ENCODE results near the gene RPL10A. TPM values are rescaled to one million over a fixed set of nuclear protein-coding genes. Genes with fewer than 3 reads are reported as not detected.

Gene RPL10A
- polyA plus RNA-seq (2012; ENCODE audit: insufficient read depth, insufficient read length, low read depth), result 1,119 TPM

- H3K36me3 ChIP-seq, result peaks cover 49% of the 10 kb centered on the region
- H3K4me1 ChIP-seq, result peaks cover 15% of the 10 kb centered on the region
- H3K4me3 ChIP-seq (ENCODE audit: low read depth, low read length), result peak within 1 kb of the TSS; percentile 99
- no peaks in the 10 kb centered on the region for H3K9me3 ChIP-seq
- peak; percentile 95 for TF ChIP-seq CTCF (IDR thresholded peaks at IDR 0.05; ENCODE audit: low read depth, low read length)
- peak; percentile 96 for DNase-seq
- no peaks in the 10 kb centered on the region for H3K27me3 ChIP-seq
Observed at GRCh38 chr6:35468181-35468979, at the start of gene RPL10A. RPL10A (plus strand) TSS chr6:35468401; CDS start chr6:35468435, 34 bp downstream.

- no peaks in the 10 kb centered on the region for H3K27me3 ChIP-seq
- H3K9me3 ChIP-seq, result no peaks in the 10 kb centered on the region
- no peak for DNase-seq
- no peaks in the 10 kb centered on the region for H3K36me3 ChIP-seq
- peaks cover 6% of the 10 kb centered on the region; the same call in 1 of the 2 replicates for H3K4me1 ChIP-seq
- no peak overlapping the region for H3K4me3 ChIP-seq (ENCODE audit: low read depth, low read length)
- TF ChIP-seq CTCF (IDR thresholded peaks at IDR 0.05; ENCODE audit: low read depth, low read length), result peak; percentile 47
Observed at GRCh38 chr6:35419417-35419816, 48.8 kb upstream of the RPL10A start.

DNA sequence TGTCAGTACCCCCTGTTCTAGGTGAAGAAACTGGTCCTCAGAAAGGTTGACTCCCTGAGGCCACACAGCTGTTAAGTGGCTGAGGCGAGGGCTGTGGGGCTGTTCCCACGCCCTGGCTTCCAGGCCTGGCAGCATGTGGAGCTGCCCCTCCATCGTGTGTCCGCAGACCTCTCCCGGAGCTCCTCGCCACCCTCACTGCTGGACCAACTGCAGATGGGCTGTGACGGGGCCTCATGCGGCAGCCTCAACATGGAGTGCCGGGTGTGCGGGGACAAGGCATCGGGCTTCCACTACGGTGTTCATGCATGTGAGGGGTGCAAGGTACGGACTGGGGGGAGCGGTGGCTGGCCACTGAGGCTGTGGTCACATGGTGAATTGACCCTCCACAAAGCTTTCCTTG is 48.2 kb upstream of the RPL10A start:
- no peak for DNase-seq
- no peak for TF ChIP-seq CTCF (IDR thresholded peaks at IDR 0.05; ENCODE audit: low read depth, low read length)
- Histone ChIP-seq H3K36me3 (peaks cover 3% of the 10 kb centered on the region), H3K4me3 (ENCODE audit: low read depth, low read length) (no peak overlapping the region), H3K27me3 (no peaks in the 10 kb centered on the region), H3K9me3 (no peaks in the 10 kb centered on the region), H3K4me1 (peaks cover 5% of the 10 kb centered on the region; the same call in 1 of the 2 replicates)

GRCh38 chr6:35425284-35425683 is 42.9 kb upstream of the RPL10A start:
- H3K4me3 ChIP-seq (ENCODE audit: low read depth, low read length), result no peak overlapping the region
- H3K27me3 ChIP-seq, result no peaks in the 10 kb centered on the region
- H3K9me3 ChIP-seq, result no peaks in the 10 kb centered on the region
- H3K36me3 ChIP-seq, result peaks cover 3% of the 10 kb centered on the region
- no peak for TF ChIP-seq CTCF (IDR thresholded peaks at IDR 0.05; ENCODE audit: low read depth, low read length)
- H3K4me1 ChIP-seq, result no peaks in the 10 kb centered on the region
- DNase-seq, result no peak

- H3K36me3 ChIP-seq, result peaks cover 3% of the 10 kb centered on the region
- no peak overlapping the region for H3K4me3 ChIP-seq (ENCODE audit: low read depth, low read length)
Observed at GRCh38 chr6:35426074-35426473, 42.1 kb upstream of the RPL10A start.

More at GRCh38 chr6:35426074-35426473, 42.1 kb upstream of the RPL10A start:
- Histone ChIP-seq H3K27me3 (no peaks in the 10 kb centered on the region), H3K9me3 (no peaks in the 10 kb centered on the region), H3K4me1 (no peaks in the 10 kb centered on the region)
- TF ChIP-seq CTCF (IDR thresholded peaks at IDR 0.05; ENCODE audit: low read depth, low read length), result no peak
- DNase-seq, result no peak
